RWPE2 (cell line): ENCODE results near the gene CDH4.

Experiments
- ATAC-seq: fragments of 200-7000 bp; cut with Tn5 transposase; 3 replicates; pipeline ENCODE4 v1.9.1; 2021; ENCODE audit warnings: low read depth
- DNase-seq: peaks from one replicate; pipeline ENCODE4 v3.0.0-alpha.2; 2020; ENCODE audit warnings: low spot score
- H3K27ac ChIP-seq: fragments of 450-650 bp; 2 replicates; pipeline ENCODE4 v1.5.1; 2017; ENCODE audit warnings: mild to moderate bottlenecking; ENCODE audit not compliant: poor library complexity, severe bottlenecking
- H3K27me3 ChIP-seq: fragments of 250-450 bp; sonication (Bioruptor Pico); 2 replicates; pipeline ENCODE4 v1.5.1; 2021; ENCODE audit warnings: mild to moderate bottlenecking, moderate library complexity; ENCODE audit not compliant: insufficient read depth, poor library complexity, severe bottlenecking
- H3K36me3 ChIP-seq: fragments of 250-450 bp; sonication (Bioruptor Pico); 2 replicates; pipeline ENCODE4 v1.5.1; 2020; ENCODE audit warnings: low read depth, mild to moderate bottlenecking, moderate library complexity
- H3K4me1 ChIP-seq: fragments of 250-450 bp; sonication (Bioruptor Pico); 2 replicates; pipeline ENCODE4 v1.5.1; 2021; ENCODE audit warnings: mild to moderate bottlenecking, moderate library complexity; ENCODE audit not compliant: insufficient read depth, poor library complexity, severe bottlenecking
- H3K4me3 ChIP-seq: fragments of 250-450 bp; sonication (Bioruptor Pico); 2 replicates; pipeline ENCODE4 v1.5.1; 2021; ENCODE audit warnings: mild to moderate bottlenecking, moderate library complexity; ENCODE audit not compliant: severe bottlenecking
- H3K9me3 ChIP-seq: fragments of 250-450 bp; sonication (Bioruptor Pico); 2 replicates; pipeline ENCODE4 v1.5.1; 2021; ENCODE audit warnings: mild to moderate bottlenecking, moderate library complexity; ENCODE audit not compliant: severe bottlenecking
- TF ChIP-seq, protein P1 (sequence below): fragments of 450-650 bp; IDR thresholded peaks from one replicate; pipeline ENCODE4 v1.5.1; 2017; ENCODE audit warnings: mild to moderate bottlenecking, moderate library complexity; ENCODE audit not compliant: poor library complexity, severe bottlenecking

CDH4 gene

DNA sequence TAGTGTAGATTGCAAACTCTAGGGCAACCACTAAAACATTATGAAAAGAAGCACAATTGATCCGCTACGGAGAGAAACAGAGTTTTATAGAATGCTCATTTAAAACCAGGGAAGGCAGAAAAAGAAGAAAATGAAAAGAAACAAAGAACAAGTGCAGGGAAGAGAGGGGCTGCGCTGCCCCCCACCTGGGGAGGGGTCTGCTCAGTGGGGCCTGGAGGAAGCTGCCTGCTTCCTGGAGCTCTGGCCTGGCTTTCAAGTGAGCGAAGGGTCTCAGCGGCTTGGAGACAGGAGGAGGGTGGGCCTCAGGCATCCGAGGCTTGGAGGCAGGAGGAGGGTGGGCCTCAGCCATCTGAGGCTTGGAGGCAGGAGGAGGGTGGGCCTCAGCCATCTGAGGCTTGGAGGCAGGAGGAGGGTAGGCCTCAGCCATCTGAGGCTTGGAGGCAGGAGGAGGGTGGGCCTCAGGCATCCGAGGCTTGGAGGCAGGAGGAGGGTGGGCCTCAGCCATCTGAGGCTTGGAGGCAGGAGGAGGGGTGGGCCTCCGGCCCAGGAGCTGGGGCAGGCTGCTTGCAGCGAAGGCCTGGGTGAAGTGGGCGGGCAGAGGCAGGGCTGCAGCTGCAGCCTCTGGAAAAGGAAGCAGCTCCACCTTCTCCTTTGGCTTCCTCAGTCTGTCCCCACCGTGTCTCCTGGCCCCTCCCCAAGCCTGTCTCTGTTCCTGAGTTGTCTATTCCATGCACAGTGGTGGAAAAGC lies 407.4 kb downstream of the CDH4 start:
- no peak overlapping the region for H3K27ac ChIP-seq
- H3K4me3 ChIP-seq, result no peak overlapping the region
- H3K4me1 ChIP-seq, result no peaks in the 10 kb centered on the region
- no peaks in the 10 kb centered on the region for H3K9me3 ChIP-seq
- H3K27me3 ChIP-seq, result no peaks in the 10 kb centered on the region
- ATAC-seq (peak; percentile 3; the same call in 1 of the 3 replicates), DNase-seq (no peak)
- TF ChIP-seq, protein P1, sequence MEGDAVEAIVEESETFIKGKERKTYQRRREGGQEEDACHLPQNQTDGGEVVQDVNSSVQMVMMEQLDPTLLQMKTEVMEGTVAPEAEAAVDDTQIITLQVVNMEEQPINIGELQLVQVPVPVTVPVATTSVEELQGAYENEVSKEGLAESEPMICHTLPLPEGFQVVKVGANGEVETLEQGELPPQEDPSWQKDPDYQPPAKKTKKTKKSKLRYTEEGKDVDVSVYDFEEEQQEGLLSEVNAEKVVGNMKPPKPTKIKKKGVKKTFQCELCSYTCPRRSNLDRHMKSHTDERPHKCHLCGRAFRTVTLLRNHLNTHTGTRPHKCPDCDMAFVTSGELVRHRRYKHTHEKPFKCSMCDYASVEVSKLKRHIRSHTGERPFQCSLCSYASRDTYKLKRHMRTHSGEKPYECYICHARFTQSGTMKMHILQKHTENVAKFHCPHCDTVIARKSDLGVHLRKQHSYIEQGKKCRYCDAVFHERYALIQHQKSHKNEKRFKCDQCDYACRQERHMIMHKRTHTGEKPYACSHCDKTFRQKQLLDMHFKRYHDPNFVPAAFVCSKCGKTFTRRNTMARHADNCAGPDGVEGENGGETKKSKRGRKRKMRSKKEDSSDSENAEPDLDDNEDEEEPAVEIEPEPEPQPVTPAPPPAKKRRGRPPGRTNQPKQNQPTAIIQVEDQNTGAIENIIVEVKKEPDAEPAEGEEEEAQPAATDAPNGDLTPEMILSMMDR, result no peak
- no peaks in the 10 kb centered on the region for H3K36me3 ChIP-seq

DNA sequence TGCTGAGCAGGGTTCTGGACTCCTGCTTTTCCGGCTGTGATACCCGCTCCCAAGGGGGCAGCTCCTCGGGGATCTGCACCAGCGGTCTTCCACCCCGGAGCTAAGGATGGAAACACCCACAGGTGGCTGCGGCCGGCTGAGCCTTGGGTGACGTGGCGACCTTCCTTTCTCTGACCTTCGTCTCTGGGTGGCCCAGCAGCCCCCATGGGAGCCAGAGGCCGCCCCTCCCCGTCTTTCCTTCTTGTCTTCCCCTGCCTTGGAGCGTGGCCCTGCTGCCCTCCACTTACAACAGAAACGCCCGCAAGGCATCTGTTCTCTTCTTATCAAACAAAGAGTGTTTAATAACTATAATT lies 407.9 kb downstream of the CDH4 start:
- ATAC-seq (no peak), DNase-seq (peak; percentile 81)
- Histone ChIP-seq H3K4me1 (no peaks in the 10 kb centered on the region), H3K27ac (no peak overlapping the region), H3K9me3 (no peaks in the 10 kb centered on the region), H3K27me3 (no peaks in the 10 kb centered on the region), H3K4me3 (no peak overlapping the region), H3K36me3 (no peaks in the 10 kb centered on the region)
- TF ChIP-seq, protein P1, result no peak

DNA sequence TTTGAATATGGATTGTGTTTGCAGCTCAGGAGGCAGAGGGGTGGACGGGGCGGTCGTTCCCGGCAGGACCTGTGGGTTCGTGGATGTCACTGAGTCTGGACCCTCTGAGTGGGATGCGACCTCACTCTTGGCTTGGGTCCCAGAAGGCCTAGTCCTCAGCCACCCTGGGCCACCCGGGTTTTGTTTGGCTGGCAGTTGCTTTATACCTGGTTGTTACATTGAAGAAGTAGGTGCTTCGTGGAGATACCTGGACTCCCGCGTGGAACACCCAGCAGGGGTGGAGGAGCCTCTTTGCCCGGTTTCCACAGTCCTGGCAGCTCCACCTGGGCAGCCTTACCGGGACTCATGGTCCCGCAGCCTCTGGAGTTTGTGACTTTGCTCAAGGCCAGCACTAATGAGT lies 408.5 kb downstream of the CDH4 start:
- Histone ChIP-seq H3K27me3 (no peaks in the 10 kb centered on the region), H3K9me3 (no peaks in the 10 kb centered on the region), H3K4me3 (no peak overlapping the region), H3K4me1 (no peaks in the 10 kb centered on the region), H3K36me3 (no peaks in the 10 kb centered on the region), H3K27ac (no peak overlapping the region)
- DNase-seq (no peak), ATAC-seq (no peak)
- TF ChIP-seq, protein P1, result no peak

DNA sequence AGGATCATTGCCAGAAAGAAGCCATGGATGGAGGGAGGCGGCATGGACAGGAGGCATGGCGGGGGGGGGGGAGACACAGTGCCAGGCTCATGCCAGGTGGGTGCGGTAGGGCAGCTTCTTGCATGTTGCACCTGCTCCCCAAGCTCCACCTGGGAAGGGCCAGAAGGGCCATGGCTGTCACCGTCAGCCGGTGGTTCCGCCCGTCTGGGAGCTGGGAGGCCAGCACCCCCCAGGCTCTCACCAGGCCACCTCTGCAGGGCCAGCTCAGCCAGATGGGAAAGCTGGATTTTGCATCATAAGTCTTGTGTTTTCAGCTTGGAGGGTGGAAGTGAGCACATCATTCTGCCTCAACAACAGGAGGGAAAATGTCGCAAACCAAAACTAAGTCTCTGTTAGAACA lies 409.0 kb downstream of the CDH4 start:
- TF ChIP-seq, protein P1, result no peak
- no peak for DNase-seq
- no peaks in the 10 kb centered on the region for H3K4me1 ChIP-seq

DNA sequence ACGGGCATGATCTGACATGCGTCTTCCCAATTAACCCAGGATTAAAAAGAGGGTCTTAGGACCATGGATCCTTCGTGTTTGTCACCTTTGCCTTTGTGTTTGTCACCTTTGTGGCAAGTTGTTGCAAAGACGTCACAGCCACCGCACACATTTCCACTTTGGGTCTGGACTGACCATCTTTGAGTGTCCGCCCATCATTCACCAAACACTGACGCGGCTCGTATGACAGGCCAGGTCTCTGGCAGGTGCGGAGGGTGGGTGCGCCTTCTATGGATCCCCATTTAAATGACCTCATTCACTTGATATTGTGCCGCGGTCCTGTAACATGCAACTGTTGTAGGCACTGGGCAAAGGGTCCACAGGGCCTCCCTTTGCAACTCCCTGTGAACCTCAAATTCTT lies 409.5 kb downstream of the CDH4 start:
- H3K4me1 ChIP-seq, result no peaks in the 10 kb centered on the region
- H3K36me3 ChIP-seq, result no peaks in the 10 kb centered on the region
- no peak overlapping the region for H3K4me3 ChIP-seq
- ATAC-seq (no peak), DNase-seq (no peak)
- H3K9me3 ChIP-seq, result no peaks in the 10 kb centered on the region
- TF ChIP-seq, protein P1, result no peak
- no peaks in the 10 kb centered on the region for H3K27me3 ChIP-seq
- H3K27ac ChIP-seq, result no peak overlapping the region

More for the DNA sequence above, 409.0 kb downstream of the CDH4 start:
- Histone ChIP-seq H3K27me3 (no peaks in the 10 kb centered on the region), H3K4me3 (no peak overlapping the region), H3K9me3 (no peaks in the 10 kb centered on the region), H3K27ac (no peak overlapping the region), H3K36me3 (no peaks in the 10 kb centered on the region)
- no peak for ATAC-seq
